DMS153 treated with DMSO at 0.1 percent for 48 hours (cell line): ENCODE measurements around the gene MTFMT.
"Not testable (repeated sequence)": the region's sequence is repeated elsewhere in the genome, so short reads cannot be mapped to it uniquely, and the experiment has no call there.

Source experiments
- DNase-seq: peaks from one replicate; lab custom pipeline; 2025; ENCODE audit not compliant: unreplicated experiment; lab: John Stamatoyannopoulos, UW

MTFMT gene

DNA sequence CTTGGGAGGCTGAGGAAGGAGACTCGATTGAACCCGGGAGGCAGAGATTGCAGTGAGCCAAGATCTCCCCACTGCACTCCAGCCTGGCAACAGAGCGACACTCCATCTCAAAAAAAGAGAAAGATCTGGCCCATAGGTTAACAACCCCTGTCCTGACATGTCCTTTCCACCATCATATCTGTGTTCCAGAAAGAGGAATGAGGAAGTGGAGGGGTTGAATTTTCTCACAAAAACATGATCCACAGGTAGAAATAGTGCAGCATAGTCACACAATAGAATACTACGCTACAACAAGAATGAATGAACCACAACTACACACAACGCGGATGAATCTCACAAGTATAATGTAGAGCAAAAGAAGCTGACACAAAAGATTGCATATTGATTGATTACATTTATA lies 11.0 kb upstream of the MTFMT start:
- DNase-seq = no peak

DNA sequence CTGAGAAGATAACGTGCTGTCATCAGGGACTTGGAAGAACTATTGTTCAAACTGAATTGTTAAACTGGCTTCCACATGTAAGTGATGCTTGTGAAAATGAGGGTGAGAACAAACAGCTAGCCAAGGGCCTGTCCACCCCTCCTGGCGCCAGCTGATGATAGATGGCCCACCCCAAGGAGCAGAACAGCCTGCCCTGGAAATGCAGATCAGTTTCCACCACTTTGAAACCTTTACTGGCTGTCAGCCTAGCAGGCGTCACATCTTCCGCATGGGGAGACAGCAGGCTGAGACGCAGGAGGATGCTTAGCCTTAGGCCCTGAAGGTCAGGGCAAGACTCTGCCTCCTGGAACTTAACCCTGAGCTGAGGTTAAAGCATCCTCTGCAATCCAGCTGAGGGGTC lies 9.4 kb upstream of the MTFMT start:
- DNase-seq = no peak

DNA sequence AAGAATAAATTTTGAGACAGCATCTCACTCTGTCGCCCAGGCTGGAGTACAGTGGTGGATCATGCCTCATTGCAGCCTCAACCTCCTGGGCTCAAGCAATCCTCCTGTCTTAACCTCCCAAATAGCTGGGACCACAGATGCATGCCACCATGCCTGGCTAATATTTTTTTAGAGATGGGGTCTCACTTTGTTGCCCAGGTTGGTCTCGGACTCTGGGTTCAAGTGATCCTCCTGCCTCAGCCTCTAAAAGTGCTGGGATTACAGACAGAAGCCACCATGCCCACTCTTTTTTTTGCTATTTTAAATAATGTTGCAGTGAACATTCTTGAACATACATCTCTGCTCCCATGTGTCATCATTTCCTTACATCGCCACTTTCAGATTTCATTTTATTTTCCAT lies 9.0 kb upstream of the MTFMT start:
- DNase-seq = no peak

DNA sequence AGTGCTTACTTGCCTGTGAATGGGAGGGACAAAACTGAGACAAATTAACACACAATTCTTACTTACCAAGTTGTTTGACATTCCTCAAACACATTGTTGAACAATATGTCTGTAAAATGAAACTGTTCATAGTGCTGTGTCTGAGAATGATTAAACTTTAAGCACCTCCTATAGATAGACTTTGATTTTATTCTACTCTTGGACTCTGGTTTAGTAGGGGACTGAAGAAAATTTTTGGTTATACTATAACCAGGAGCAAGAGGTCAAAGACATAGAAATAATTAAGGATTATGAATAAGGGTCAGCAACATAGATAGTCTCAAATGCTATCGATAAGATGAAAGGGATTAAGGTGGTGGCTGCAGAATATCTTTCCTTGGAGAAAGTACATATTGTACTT lies 7.9 kb upstream of the MTFMT start:
- no peak for DNase-seq

DNA sequence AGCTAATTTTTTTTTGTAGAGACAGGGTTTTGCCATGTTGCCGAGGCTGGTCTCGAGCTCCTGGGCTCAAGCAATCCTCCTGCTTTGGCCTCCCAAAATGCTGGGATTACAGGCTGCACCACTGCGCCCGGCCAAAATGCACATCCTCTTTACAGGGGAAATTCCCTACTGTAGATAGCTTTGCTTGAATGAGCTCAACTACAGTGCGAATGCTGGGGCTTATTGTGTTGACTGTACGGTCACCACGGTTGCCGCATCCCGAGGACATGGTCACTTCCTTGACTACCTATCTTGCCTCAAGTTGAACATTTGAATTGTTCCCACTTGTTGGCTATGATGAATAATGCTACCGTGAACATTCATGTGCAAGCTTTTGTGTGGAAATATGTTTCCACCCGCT lies 5.3 kb upstream of the MTFMT start:
- no peak for DNase-seq

DNA sequence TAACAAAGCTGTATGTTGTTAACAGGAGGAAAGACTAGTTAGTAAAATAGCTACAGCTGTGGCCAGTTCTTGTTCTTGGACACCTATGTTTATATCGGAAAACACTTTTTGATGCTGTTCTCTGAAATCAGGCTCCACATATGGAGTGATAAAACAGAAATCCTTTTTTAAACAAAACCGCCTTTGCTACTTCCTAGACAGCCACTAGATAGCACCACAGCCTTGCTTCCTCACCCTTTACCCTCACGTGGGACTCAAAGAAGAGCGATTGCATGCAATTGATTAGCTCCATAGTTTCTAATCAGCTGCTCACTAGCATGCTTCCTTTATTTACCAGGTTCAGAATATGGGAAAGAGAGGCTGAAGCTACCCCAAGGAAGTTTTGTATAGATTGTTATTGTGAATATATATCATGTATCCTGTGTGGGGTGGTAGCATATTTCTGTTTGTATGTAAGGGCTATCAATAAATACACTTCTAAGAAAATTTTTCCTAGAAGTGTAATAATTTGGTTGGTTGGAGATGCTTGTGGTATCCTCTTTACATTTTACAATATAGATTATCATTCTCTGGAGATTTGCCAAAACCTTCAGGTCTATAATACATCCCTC lies 4.3 kb upstream of the MTFMT start:
- no peak for DNase-seq

DNA sequence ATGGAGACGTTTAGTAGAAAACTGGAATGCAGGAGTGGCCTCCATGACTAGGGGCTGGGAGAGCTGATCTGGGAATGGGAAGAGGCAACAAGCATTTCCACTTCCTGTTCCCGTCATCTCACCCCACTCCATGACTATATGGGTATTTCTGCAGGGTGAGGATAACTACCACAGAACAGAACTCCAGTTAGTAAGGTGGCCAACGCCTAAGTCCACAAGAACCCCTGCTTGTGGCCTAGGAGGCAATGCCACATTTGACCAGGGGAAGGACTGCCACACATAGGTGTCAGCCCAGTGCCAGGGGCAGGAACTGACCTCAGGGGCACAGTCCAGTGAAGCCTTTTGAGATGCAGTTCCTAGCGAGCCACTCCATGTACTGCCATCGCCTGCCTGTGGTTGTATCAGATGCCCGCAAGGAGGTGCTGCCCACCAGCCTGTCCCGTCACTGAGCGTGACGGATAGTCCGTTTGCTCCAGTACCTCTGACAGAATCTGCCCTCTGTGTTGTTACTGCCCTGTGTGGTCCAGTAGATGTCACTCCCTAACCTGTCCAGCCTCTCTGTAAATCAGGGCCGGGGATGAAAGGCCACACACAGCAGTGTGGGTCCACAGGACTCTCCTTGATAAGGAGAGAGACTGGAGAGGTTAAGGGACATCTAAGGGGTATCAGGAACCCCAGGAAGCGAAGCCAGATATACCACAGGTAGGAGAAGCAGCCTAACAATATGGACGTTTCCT lies 3.5 kb upstream of the MTFMT start:
- peak; percentile 1 for DNase-seq

DNA sequence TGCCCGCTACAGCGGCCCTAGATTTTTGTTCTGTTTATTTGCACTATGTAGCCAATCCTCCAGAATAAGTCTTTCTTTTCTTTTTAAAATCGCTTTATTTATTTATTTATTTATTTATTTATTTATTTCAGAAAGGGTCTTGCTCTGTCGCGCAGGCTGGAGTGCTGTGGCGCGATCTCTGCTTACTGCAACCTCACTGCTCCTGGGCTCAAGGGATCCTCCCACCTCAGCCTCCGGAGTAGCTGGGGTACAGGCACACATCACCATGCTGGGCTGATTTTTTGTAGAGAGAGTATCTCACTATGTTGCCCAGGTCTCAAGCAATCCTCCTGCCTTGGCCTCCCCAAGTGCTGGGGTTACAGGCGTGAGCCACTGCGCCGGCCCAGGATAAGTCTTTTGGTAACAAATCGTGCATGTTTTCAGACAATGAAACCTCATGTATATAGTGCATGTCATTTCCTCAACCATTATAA lies 333 bp upstream of the MTFMT start:
- no peak for DNase-seq

DNA sequence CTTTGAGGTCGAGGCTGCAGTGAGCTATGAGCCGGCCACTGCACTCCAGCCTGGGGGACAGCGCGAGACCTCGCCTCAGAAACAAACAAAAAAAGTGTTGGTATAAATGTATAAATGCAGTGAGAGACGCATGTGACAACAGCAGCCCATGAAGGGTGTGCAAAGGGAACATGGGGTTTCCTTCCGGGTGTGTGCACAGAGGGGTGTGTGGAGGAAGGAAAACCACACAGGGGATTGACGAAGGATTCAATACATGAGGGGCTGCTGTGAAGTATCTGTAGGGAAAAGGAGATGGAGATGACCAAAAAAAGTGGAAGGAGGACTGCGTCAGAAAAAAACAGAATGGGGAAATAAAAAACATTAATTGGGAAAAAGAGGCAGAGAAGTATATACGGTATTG lies 1.1 kb downstream of the MTFMT start:
- no peak for DNase-seq

DNA sequence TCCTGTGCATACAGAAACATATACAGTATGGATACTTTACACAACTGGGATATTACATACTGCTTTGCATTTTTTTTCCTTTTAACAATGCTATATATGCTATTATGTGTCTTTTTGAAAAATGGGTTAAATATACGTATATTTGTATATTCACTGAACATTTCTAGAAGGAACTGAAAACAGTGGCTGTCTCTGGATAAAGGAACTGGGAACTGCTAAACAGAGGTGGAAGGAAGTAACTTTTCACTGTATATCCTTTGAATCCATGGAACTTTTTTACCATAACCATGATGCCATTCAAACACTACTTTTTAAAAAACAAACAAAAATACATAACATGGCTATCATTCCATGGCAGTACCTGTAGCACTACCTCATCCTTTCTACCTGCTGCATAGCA lies 1.8 kb downstream of the MTFMT start:
- no peak for DNase-seq

DNA sequence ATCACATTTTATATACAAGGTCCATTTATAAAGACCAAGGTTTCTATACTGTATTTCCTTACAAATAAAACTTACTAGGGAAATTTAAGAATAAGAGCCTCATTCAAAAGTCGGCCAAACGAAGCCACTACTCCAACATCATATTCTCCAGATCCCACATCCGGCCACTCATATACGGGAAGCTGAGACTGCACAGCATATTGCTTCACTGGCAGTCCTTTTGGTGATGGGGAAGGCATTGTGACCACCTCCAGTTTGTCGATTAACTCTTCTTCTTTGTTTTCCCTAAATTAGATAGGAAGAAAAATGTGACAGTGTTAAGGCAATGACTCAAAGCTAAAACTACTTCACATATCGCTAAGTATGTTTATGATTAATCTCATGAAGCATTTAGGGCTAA lies 2.7 kb downstream of the MTFMT start:
- no peak for DNase-seq

DNA sequence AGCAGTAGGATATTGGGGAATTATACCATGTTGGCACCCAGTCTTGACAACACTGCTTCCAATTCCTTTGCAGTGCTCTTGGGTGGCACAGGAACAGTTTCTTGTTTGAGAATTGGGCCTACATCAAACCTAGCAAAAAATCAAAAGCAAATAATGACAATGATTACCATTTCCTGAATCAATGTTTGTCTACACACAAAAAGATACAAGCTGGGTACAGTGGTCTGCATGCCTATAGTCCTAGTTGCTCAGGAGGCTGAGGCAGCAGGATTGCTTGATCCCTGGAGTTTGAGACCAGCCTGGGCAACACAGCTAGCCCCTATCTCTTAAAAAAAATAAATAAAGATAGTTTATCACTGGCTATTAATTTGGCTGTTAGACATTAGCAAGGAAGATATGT lies 8.0 kb downstream of the MTFMT start:
- DNase-seq = no peak

DNA sequence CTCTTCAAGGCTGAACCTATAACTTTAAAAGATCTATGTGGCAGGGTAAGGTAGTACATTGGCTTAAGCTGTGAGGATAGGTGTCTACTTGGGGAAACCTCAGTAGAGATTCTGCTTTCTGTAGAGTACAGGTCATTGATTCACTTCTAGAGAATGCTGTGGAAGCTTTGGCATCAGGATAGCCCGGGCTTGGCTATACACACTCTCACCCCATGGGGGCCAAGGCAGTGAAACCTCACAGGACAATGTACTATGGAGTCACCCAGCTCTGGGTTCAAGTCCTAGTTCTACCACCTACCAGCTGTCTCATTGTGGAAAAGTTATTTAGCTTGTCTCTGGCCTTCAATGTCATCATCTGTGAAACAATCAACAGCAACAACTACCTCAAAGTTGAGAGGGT lies 9.0 kb downstream of the MTFMT start:
- DNase-seq = no peak

DNA sequence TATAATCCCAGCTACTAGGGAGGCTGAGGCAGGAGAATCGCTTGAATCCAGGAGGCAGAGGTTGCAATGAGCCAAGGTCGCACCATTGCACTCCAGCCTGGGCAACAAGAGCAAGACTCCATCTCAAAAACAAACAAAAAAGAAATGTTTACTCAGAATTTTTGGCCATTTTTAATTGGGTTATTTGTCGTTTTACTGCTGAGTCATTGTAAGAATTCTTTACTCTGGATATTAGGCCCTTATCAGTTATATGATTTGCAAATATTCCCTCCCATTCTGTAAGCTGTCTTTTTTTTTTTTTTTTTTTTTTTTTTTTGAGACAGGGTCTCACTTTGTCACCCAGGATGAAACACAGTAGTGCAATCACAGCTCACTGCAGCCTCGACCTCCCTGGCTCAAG lies 18.2 kb downstream of the MTFMT start:
- not testable (repeated sequence) for DNase-seq

DNA sequence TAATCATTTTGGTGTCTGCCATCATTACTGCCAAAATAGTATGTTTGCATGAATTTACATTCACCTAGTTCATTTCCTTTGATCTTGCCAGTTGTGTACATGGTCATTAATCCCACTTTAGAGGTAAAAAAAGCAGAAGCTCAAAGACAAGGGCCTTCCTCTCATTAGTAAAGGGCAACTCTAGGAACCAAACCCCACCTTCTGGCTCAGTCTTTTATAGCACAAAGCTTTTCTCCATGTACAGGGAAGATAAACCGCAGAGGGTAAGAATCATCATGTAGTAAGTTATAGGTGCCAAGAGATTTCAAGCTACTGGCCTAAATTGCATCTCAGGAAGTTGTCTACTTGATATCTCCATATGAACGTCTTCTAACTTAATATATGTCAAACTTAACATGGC lies 20.5 kb downstream of the MTFMT start:
- DNase-seq = no peak

DNA sequence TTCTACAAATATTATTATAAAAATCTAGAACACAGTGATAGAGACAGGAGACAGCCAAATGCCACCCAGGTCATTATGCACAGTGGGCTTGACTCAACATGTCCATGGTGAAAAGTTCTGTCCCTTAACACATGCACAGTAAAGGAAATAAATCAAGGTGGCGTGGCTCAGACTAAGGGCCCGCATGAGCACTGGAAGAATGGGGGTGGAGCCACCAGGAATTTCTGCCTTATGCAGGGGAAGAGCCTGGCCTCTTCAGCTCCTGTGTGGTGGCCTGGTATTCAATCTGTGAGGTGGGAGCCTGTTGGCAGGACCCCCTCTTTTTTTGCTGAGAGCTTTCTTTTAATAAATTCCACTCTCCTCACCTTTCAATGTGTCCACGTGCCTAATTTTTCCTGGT lies 22.6 kb downstream of the MTFMT start:
- no peak for DNase-seq

DNA sequence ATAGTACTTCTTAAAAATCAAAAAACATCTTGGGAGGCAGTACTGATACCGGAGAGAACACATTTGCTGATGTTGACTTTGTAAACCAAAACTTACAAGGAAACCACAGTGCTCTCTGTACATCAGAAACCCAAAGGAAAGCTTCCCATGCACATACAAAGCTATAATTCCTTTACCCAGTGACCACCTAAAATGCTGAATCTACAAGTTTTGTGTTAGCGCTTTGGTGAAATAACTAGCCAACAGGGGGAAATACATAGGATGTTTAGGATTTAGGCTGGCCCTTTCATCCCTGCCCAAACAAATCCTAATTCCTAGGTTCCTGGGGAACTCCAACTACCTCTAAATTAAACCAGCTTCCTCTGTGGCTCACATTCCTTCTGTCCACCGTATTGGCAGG lies 24.4 kb downstream of the MTFMT start:
- DNase-seq = no peak

DNA sequence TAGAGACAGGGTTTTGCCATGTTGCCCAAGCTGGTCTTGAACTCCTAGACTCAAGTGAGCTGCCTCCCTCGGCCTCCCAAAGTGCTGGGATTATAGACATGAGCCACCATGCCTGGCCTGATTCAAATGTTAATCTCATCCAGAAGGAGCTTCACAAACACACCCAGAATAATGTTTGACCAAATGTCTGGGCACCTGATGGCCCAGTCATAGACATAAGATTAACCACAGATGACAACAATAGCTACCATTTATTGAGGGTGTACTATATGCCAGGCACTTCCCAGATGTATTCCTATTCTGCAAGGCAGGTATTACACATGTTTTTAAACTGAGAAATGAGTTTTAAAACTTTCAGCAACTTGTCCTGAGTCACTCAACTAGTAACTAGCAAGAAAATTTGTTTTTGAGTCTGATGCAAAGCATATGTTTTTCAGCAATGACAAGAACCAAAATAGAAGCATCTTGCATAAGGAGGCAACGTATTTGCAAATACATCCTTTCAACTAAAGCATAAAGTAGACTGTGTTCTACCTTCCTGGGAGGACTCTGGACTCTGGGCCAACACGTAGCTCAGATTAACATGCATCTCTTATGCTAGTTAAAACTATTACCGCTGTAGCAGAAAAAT lies 31.6 kb downstream of the MTFMT start:
- no peak for DNase-seq

DNA sequence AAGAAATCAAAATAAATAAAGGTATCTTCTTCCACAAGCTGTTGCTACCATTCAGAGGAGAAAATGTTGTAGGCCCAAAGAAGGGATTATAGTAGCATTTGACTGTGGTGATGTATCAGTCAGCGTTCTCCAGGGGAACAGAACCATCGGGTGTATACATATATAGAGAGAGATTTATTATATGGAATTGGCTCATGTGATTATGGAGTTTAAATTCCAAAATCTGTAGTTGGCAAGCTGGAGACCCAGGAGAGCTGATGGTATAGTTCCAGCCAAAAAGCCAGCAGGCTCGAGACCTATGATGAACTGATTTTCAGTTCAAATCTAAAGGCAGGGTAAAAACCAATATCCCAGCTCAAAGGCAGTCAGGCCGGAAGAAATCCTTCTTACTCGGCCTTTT lies 32.4 kb downstream of the MTFMT start:
- DNase-seq = no peak

DNA sequence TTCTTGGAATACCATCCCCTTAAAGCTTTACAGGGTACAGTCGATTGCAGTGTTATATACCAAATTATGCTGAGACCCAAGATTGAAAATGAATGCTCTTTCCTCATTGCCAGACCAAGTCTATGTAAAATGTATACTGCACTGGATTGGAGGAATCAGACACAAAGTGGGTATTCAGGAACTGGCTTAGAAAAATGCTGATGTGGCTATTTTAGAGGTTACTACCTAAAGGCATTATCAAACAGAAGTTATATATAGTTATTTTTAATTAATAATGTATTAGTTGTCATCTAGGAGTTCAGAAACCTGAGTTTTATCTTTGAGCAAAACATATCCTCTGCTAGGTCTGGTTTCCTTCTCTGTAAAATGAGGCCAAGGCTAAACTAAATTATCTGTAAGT lies 36.1 kb downstream of the MTFMT start:
- DNase-seq = no peak

DNA sequence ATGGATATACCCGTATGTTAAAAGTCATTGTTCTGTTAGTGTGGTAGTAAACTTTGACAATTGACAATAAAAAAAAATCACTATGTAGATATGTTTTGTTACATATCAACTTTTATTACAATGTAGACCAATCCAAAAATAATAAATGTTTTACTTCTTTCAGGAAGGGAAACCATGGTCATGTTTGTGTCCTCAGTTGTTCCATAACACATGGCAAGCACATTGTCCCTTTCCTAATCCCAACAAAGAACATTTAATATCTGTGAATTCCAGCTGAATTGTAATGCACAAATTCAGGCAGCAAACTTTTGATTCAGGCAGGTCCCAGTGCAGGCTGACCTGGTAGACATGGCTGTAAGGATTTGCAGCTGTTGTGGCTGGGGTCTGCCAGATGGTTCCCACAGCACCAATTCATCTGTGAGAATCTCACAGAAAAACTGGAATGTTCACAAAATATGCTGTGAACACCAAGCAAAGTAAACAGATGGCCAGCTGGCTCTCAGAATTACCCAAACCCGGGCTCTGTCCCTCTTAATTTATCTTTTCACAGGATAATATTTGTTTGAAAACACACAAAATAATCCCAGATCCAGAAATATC lies 37.8 kb downstream of the MTFMT start:
- DNase-seq = no peak

DNA sequence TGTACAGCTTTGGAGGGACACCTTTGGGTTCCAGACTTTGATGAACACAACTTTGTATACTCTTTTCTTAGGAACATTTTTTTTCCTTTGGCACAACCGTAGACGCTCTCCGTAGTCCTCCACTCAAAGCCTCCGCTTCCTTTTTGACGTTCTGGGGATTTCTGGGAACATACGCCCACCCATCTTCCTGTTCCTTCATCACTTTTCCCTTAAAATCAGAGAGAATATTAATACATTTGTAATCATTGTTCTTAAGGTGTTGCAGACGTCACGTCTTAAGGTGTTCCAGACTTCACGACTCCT lies 39.3 kb downstream of the MTFMT start:
- DNase-seq = peak; percentile 41
